Endothelial cell of umbilical vein (primary cell): ENCODE data around the gene MOB2.

Experiments
- CTCF ChIP-seq, 2 donors: IDR thresholded peaks; 1 replicate in 1 of 2; 2 replicates in 1 of 2; pipeline ENCODE4 v1.5.1; 2011; ENCODE audit warnings: low read length in 2 of 2, mild to moderate bottlenecking in 2 of 2, moderate library complexity in 2 of 2, control low read depth in 1 of 2, inconsistent platforms in 1 of 2, low read depth in 1 of 2; ENCODE audit not compliant: insufficient read depth in 1 of 2; ENCODE audit errors: extremely low read depth in 1 of 2
- POLR2AphosphoS5 ChIP-seq: IDR thresholded peaks from 2 replicates; pipeline ENCODE4 v1.6.1; 2012; ENCODE audit warnings: low read depth, mild to moderate bottlenecking, control low read depth, low read length, moderate library complexity; ENCODE audit not compliant: insufficient read depth

GRCh38 chr11:1494650-1495049, 8.1 kb upstream of the MOB2 start:
- no peak for TF ChIP-seq CTCF (IDR thresholded peaks at IDR 0.05; ENCODE audit: extremely low read depth in 1 of 2, insufficient read depth in 1 of 2, low read depth in 1 of 2, low read length in 2 of 2)
- no peak for TF ChIP-seq POLR2AphosphoS5
